B cell (primary cell): ENCODE measurements around the gene SPTBN1. TPM values are rescaled to one million over a fixed set of nuclear protein-coding genes. Genes with fewer than 3 reads are reported as not detected.
A peak's percentile ranks its signal among the peaks of the same experiment; 100 is the strongest.

Source experiments
- ATAC-seq: fragments of 200-7000 bp; cut with Tn5 transposase; one replicate; pipeline ENCODE4 v1.10.0; 2021; ENCODE audit warnings: low read depth, mild to moderate bottlenecking, moderate number of reproducible peaks, moderate library complexity
- CTCF ChIA-PET: fragments of 350-600 bp; sonication (Branson Sonifier 250); formaldehyde crosslinking; loops from one replicate; lab custom pipeline; 2021; ENCODE audit warnings: antibody characterized with exemption, inconsistent platforms; lab: Charles Lee
- POLR2A ChIA-PET: fragments of 350-600 bp; sonication (Branson Sonifier 250); formaldehyde crosslinking; loops from one replicate; lab custom pipeline; 2021; ENCODE audit warnings: antibody characterized with exemption; lab: Charles Lee
- DNase-seq: peaks from one replicate; pipeline ENCODE4 v3.0.0; 2013
- H2AFZ ChIP-seq: 2 replicates; pipeline ENCODE4 v1.6.1; 2012; ENCODE audit warnings: mild to moderate bottlenecking, low read depth, low read length; ENCODE audit not compliant: insufficient read depth, poor library complexity, severe bottlenecking
- H3K27ac ChIP-seq, 2 donors: 1 replicate in 1 of 2; 2 replicates in 1 of 2; pipeline ENCODE4 v1.5.1; 2012 to 2013; ENCODE audit warnings: low read length in 2 of 2, mild to moderate bottlenecking in 2 of 2, moderate library complexity in 1 of 2
- H3K27me3 ChIP-seq, 4 experiments: fragments of 200-600 bp in 1 of 4; sonication (generic) in 1 of 4; replicated peaks in 1 of 4; 1 replicate in 2 of 4; 2 replicates in 2 of 4; pipeline versions ENCODE4 v1.6.1 to v1.7.0; 2013 to 2016; ENCODE audit warnings: low read length in 3 of 4, mild to moderate bottlenecking in 2 of 4, mixed read lengths in 1 of 4, moderate library complexity in 1 of 4; ENCODE audit not compliant: insufficient read depth in 4 of 4, control insufficient read depth in 3 of 4; ENCODE audit errors: control extremely low read depth in 1 of 4
- H3K36me3 ChIP-seq, 2 experiments: replicated peaks in 1 of 2; 1 replicate in 1 of 2; 2 replicates in 1 of 2; pipeline versions ENCODE4 v1.6.1 to v1.7.1; 2013; ENCODE audit warnings: low read length in 1 of 2; ENCODE audit not compliant: insufficient read depth in 2 of 2, control insufficient read depth in 1 of 2; ENCODE audit errors: control extremely low read depth in 1 of 2, extremely low read depth in 1 of 2
- H3K4me1 ChIP-seq, 2 donors: fragments of 200-600 bp in 1 of 2; sonication (generic) in 1 of 2; 1 replicate in 1 of 2; 2 replicates in 1 of 2; pipeline versions ENCODE4 v1.5.1 to v1.6.1; 2013 to 2017; ENCODE audit warnings: low read length in 2 of 2; ENCODE audit not compliant: control insufficient read depth in 2 of 2, insufficient read depth in 2 of 2
- H3K4me2 ChIP-seq: replicated peaks from 2 replicates; pipeline ENCODE3; 2012; ENCODE audit warnings: mild to moderate bottlenecking, low read depth, low read length; ENCODE audit not compliant: poor library complexity, severe bottlenecking
- H3K4me3 ChIP-seq, 5 experiments: fragments of 200-600 bp in 1 of 5; sonication (generic) in 1 of 5; 1 replicate in 3 of 5; 2 replicates in 2 of 5; pipeline versions ENCODE4 v1.5.1 to v1.7.0; 2011 to 2016; ENCODE audit warnings: low read length in 4 of 5, mild to moderate bottlenecking in 4 of 5, low read depth in 2 of 5, control low read depth in 1 of 5, moderate library complexity in 1 of 5; ENCODE audit not compliant: insufficient read depth in 1 of 5; ENCODE audit errors: control extremely low read depth in 1 of 5, extremely low read depth in 1 of 5
- H3K79me2 ChIP-seq: fragments of 200-600 bp; sonication (generic); one replicate; pipeline ENCODE4 v1.6.0; 2016; ENCODE audit warnings: low read length; ENCODE audit not compliant: control insufficient read depth, insufficient read depth
- H3K9ac ChIP-seq: fragments of 200-600 bp; sonication (generic); 2 replicates; pipeline ENCODE4 v1.6.1; 2017; ENCODE audit warnings: mild to moderate bottlenecking, low read length, moderate library complexity
- H3K9me3 ChIP-seq, 3 donors: one replicate each; pipeline versions ENCODE4 v1.6.1 to v1.7.1; 2013; ENCODE audit warnings: low read length in 2 of 3; ENCODE audit not compliant: control insufficient read depth in 2 of 3, insufficient read depth in 1 of 3; ENCODE audit errors: control extremely low read depth in 1 of 3
- H4K20me1 ChIP-seq: 2 replicates; pipeline ENCODE4 v1.6.0; 2012; ENCODE audit warnings: mild to moderate bottlenecking, low read length; ENCODE audit not compliant: insufficient read depth, control insufficient read depth, poor library complexity, severe bottlenecking
- H3K27ac Mint-ChIP-seq: one replicate; pipeline ENCODE4 v1.8.0; 2021; ENCODE audit warnings: mixed read lengths
- H3K27me3 Mint-ChIP-seq: one replicate; pipeline ENCODE4 v1.8.0; 2021; ENCODE audit warnings: mixed read lengths
- H3K4me1 Mint-ChIP-seq: one replicate; pipeline ENCODE4 v1.8.0; 2021; ENCODE audit warnings: mixed read lengths
- H3K4me3 Mint-ChIP-seq: one replicate; pipeline ENCODE4 v1.8.0; 2021; ENCODE audit warnings: mixed read lengths
- H3K9me3 Mint-ChIP-seq: one replicate; pipeline ENCODE4 v1.8.0; 2022; ENCODE audit warnings: mixed read lengths; ENCODE audit not compliant: insufficient read depth
- CTCF ChIP-seq: fragments of 200-600 bp; IDR thresholded peaks from one replicate; pipeline ENCODE4 v1.8.0; 2022; ENCODE audit warnings: antibody characterized with exemption, mild to moderate bottlenecking
- EZH2 ChIP-seq: IDR thresholded peaks from 2 replicates; pipeline ENCODE4 v1.6.1; 2012; ENCODE audit warnings: borderline replicate concordance, low read depth, mild to moderate bottlenecking, moderate library complexity, low read length; ENCODE audit not compliant: insufficient read depth, poor library complexity, severe bottlenecking
- WGBS: methylation state at CpG from one replicate; pipeline ENCODE4 v1.1.5; 2013; ENCODE audit warnings: missing lambda C conversion rate; ENCODE audit not compliant: insufficient coverage; 5-methylcytosine and 5-hydroxymethylcytosine counted together
- intact Hi-C: fragments of 100-400 bp; cut with micrococcal nuclease; formaldehyde crosslinking; loops from one replicate; pipeline ENCODE4 v1.10.0; 2022
- polyA plus RNA-seq: library from polyadenylated mRNA; depleted of rRNA; stranded (reverse); fragments of >200 nt; gene quantifications from 2 replicates; pipeline ENCODE4 v1.2.3, GENCODE V29; 2012
- total RNA-seq, 2 donors: library from RNA; stranded (reverse); fragments of 120-200 nt in 1 of 2; gene quantifications; 1 replicate in 1 of 2; 2 replicates in 1 of 2; pipeline versions ENCODE4 v1.2.3 to v1.2.4, GENCODE V29; 2013 to 2022

SPTBN1 gene
- total and polyA plus RNA-seq, 2 donors (not counting 1 experiment from before 2014, with no cell fraction given), result 43.7 to 144 TPM

- H2AFZ ChIP-seq, result no peak overlapping the region
- CTCF ChIA-PET, result interaction anchor here (1.2 to 3.8 kb wide), 6 partner anchors 26 to 533 kb away, joined by 3 to 23 read pairs (median 4); no protein-coding TSS in a partner anchor
- peaks cover 33% of the 10 kb centered on the region for H3K79me2 ChIP-seq
- peaks cover 65% of the 10 kb centered on the region for H4K20me1 ChIP-seq
- 88% methylated on average over 1 of the region's 4 CpGs for WGBS
- no peak overlapping the region for H3K4me2 ChIP-seq
- H3K9me3 ChIP-seq, result no peaks in the 10 kb centered on the region
- Mint-ChIP-seq H3K4me1 (peaks cover 42% of the 10 kb centered on the region), H3K27ac (no peak overlapping the region), H3K27me3 (no peaks in the 10 kb centered on the region), H3K4me3 (no peak overlapping the region), H3K9me3 (no peaks in the 10 kb centered on the region)
- intact Hi-C loops, result loop anchor here (10.0 kb wide), 1 partner anchor 535 kb away; no protein-coding TSS in a partner anchor
- H3K4me3 ChIP-seq, result no peak overlapping the region
- POLR2A ChIA-PET, result no interaction called here
- H3K27me3 ChIP-seq, result no peaks in the 10 kb centered on the region
- TF ChIP-seq EZH2, result no peak
- no peak for TF ChIP-seq CTCF
- H3K27ac ChIP-seq, result no peak overlapping the region
- DNase-seq (no peak), ATAC-seq (no peak)
- H3K9ac ChIP-seq, result no peak overlapping the region
- H3K4me1 ChIP-seq, result peaks cover 26 to 32% of the 10 kb centered on the region in 2 donors
- peaks cover 22 to 88% of the 10 kb centered on the region in 2 experiments for H3K36me3 ChIP-seq
Observed at GRCh38 chr2:54639609-54640008, 183.5 kb downstream of the SPTBN1 start.

- peaks cover 37% of the 10 kb centered on the region for H3K79me2 ChIP-seq
- H3K9me3 ChIP-seq, result no peaks in the 10 kb centered on the region
- no peaks in the 10 kb centered on the region for H3K27me3 Mint-ChIP-seq
- H3K36me3 ChIP-seq, result peaks cover 22 to 92% of the 10 kb centered on the region in 2 experiments
- ATAC-seq, result no peak
- H3K4me1 ChIP-seq, result peaks cover 14 to 21% of the 10 kb centered on the region in 2 donors
- no peak overlapping the region for H3K4me3 ChIP-seq
- peaks cover 52% of the 10 kb centered on the region for H4K20me1 ChIP-seq
- no peak overlapping the region for H3K4me2 ChIP-seq
- no CpG with 5 or more reads among the region's 8 CpGs for WGBS
- no peak for DNase-seq
- H3K9me3 Mint-ChIP-seq, result no peaks in the 10 kb centered on the region
- peaks cover 30% of the 10 kb centered on the region for H3K4me1 Mint-ChIP-seq
- peak overlapping the region; percentile 20 for H3K27ac Mint-ChIP-seq
- TF ChIP-seq EZH2, result no peak
- no peak for TF ChIP-seq CTCF
- no peak overlapping the region for H3K27ac ChIP-seq
- ChIA-PET POLR2A (interaction anchor here (0.7 kb wide), 1 partner anchor 81 kb away, joined by 3 read pairs; no protein-coding TSS in a partner anchor), CTCF (interaction anchor here (2.1 kb wide), 1 partner anchor 10 kb away, joined by 5 read pairs; no protein-coding TSS in a partner anchor)
- H3K9ac ChIP-seq, result no peak overlapping the region
- no peak overlapping the region for H2AFZ ChIP-seq
- H3K4me3 Mint-ChIP-seq, result no peak overlapping the region
- intact Hi-C loops, result no loop called here
- H3K27me3 ChIP-seq, result no peaks in the 10 kb centered on the region
Observed at GRCh38 chr2:54640834-54641540, 184.9 kb downstream of the SPTBN1 start.
